Measurements from ENCODE around the gene SERINC3.
"Not testable (repeated sequence)": the region's sequence is repeated elsewhere in the genome, so short reads cannot be mapped to it uniquely, and the experiment has no call there.

SERINC3 gene

GRCh38 chr20:44475694-44476560 is 45.9 kb downstream of the SERINC3 start, which contains the start of gene TTPAL:
TTPAL (plus strand) TSS chr20:44475874; CDS start chr20:44480000, 4,126 bp downstream.
- peak; percentile 84 for DNase-seq (ENCODE audit: low read depth)
- peak; percentile 21 for TF ChIP-seq CTCF (conservative IDR thresholded peaks at IDR 0.05; ENCODE audit: control insufficient read depth, insufficient read depth, low read depth, low read length)
- peak within 1 kb of the TSS; percentile 95 for H3K4me3 ChIP-seq (ENCODE audit: control insufficient read depth, low read depth, low read length)

GRCh38 chr20:44475372-44475693 is 46.5 kb downstream of the SERINC3 start:
- no peak for DNase-seq (ENCODE audit: low read depth)
- no peak for TF ChIP-seq CTCF (conservative IDR thresholded peaks at IDR 0.05; ENCODE audit: control insufficient read depth, insufficient read depth, low read depth, low read length)
- H3K4me3 ChIP-seq (ENCODE audit: control insufficient read depth, low read depth, low read length), result peak overlapping the region; percentile 95

- not testable (repeated sequence) for H3K4me3 ChIP-seq (ENCODE audit: control insufficient read depth, low read depth, low read length); DNase-seq (ENCODE audit: low read depth)
Observed at GRCh38 chr20:44472283-44472682, 49.6 kb downstream of the SERINC3 start.

GRCh38 chr20:44471481-44471882 is 50.4 kb downstream of the SERINC3 start:
- peak; percentile 93 for DNase-seq (ENCODE audit: low read depth)
- peak; percentile 96 for TF ChIP-seq CTCF (conservative IDR thresholded peaks at IDR 0.05; ENCODE audit: control insufficient read depth, insufficient read depth, low read depth, low read length)
- no peak overlapping the region for H3K4me3 ChIP-seq (ENCODE audit: control insufficient read depth, low read depth, low read length)

GRCh38 chr20:44470327-44470726 is 51.5 kb downstream of the SERINC3 start:
- no peak for TF ChIP-seq CTCF (conservative IDR thresholded peaks at IDR 0.05; ENCODE audit: control insufficient read depth, insufficient read depth, low read depth, low read length)
- no peak overlapping the region for H3K4me3 ChIP-seq (ENCODE audit: control insufficient read depth, low read depth, low read length)
- no peak for DNase-seq (ENCODE audit: low read depth)

GRCh38 chr20:44468044-44468782 is 53.7 kb downstream of the SERINC3 start:
- no peak for DNase-seq (ENCODE audit: low read depth)
- H3K4me3 ChIP-seq (ENCODE audit: control insufficient read depth, low read depth, low read length), result no peak overlapping the region
- TF ChIP-seq CTCF (conservative IDR thresholded peaks at IDR 0.05; ENCODE audit: control insufficient read depth, insufficient read depth, low read depth, low read length), result no peak

GRCh38 chr20:44467289-44467883 is 54.5 kb downstream of the SERINC3 start:
- peak; percentile 99 for DNase-seq (ENCODE audit: low read depth)
- no peak overlapping the region for H3K4me3 ChIP-seq (ENCODE audit: control insufficient read depth, low read depth, low read length)

More at GRCh38 chr20:44467289-44467883, 54.5 kb downstream of the SERINC3 start:
- no peak for TF ChIP-seq CTCF (conservative IDR thresholded peaks at IDR 0.05; ENCODE audit: control insufficient read depth, insufficient read depth, low read depth, low read length)
